Measurements from ENCODE around the gene ZNF500.

The ZNF500 gene

GRCh38 chr16:4763791-4764190 lies 3.2 kb downstream of the ZNF500 start:
- peaks cover 19% of the 10 kb centered on the region for H3K4me1 ChIP-seq (ENCODE audit: control insufficient read depth, low read length)
- H3K79me2 ChIP-seq (ENCODE audit: control insufficient read depth, low read length): peaks cover 22% of the 10 kb centered on the region
- no peak overlapping the region for H3K27ac ChIP-seq (ENCODE audit: low read depth, low read length)
- no peaks in the 10 kb centered on the region for H3K9me3 ChIP-seq (ENCODE audit: control insufficient read depth, insufficient read depth, low read length)
- H3K36me3 ChIP-seq (ENCODE audit: control insufficient read depth, low read length): peaks cover 53% of the 10 kb centered on the region
- no peaks in the 10 kb centered on the region for H3K27me3 ChIP-seq (ENCODE audit: control insufficient read depth, low read length)
- no peak for TF ChIP-seq EZH2phosphoT487 (IDR thresholded peaks at IDR 0.05; ENCODE audit: borderline replicate concordance, low read length)
- TF ChIP-seq CTCF (IDR thresholded peaks at IDR 0.05; ENCODE audit: low read depth, low read length, poor library complexity, severe bottlenecking): no peak
- no peak overlapping the region for H3K4me3 ChIP-seq (ENCODE audit: low read length)
- no peaks in the 10 kb centered on the region for H4K20me1 ChIP-seq (ENCODE audit: control insufficient read depth, insufficient read depth, low read depth, low read length)
- peaks cover 5% of the 10 kb centered on the region; the same call in 1 of the 2 replicates for H3F3A ChIP-seq (ENCODE audit: control insufficient read depth, insufficient read depth)
- no peak overlapping the region for H3K4me2 ChIP-seq (ENCODE audit: low read length)
- H3K9me2 ChIP-seq (replicated peaks; ENCODE audit: control insufficient read depth, low read length): no peaks in the 10 kb centered on the region

- no peak for TF ChIP-seq CTCF (IDR thresholded peaks at IDR 0.05; ENCODE audit: low read depth, low read length, poor library complexity, severe bottlenecking)
- TF ChIP-seq EZH2phosphoT487 (IDR thresholded peaks at IDR 0.05; ENCODE audit: borderline replicate concordance, low read length): no peak
- peaks cover 61% of the 10 kb centered on the region for H3K36me3 ChIP-seq (ENCODE audit: control insufficient read depth, low read length)
- H3K4me2 ChIP-seq (ENCODE audit: low read length): no peak overlapping the region
- no peaks in the 10 kb centered on the region for H3K27me3 ChIP-seq (ENCODE audit: control insufficient read depth, low read length)
- H3K27ac ChIP-seq (ENCODE audit: low read depth, low read length): no peak overlapping the region
- peaks cover 22% of the 10 kb centered on the region for H3K79me2 ChIP-seq (ENCODE audit: control insufficient read depth, low read length)
- no peaks in the 10 kb centered on the region for H3F3A ChIP-seq (ENCODE audit: control insufficient read depth, insufficient read depth)
- no peaks in the 10 kb centered on the region for H4K20me1 ChIP-seq (ENCODE audit: control insufficient read depth, insufficient read depth, low read depth, low read length)
- no peaks in the 10 kb centered on the region for H3K9me2 ChIP-seq (replicated peaks; ENCODE audit: control insufficient read depth, low read length)
- peaks cover 13% of the 10 kb centered on the region for H3K4me1 ChIP-seq (ENCODE audit: control insufficient read depth, low read length)
- H3K9me3 ChIP-seq (ENCODE audit: control insufficient read depth, insufficient read depth, low read length): no peaks in the 10 kb centered on the region
- H3K4me3 ChIP-seq (ENCODE audit: low read length): no peak overlapping the region
These were observed 4.8 kb downstream of the ZNF500 start for GRCh38 chr16:4762205-4762604.

DNA sequence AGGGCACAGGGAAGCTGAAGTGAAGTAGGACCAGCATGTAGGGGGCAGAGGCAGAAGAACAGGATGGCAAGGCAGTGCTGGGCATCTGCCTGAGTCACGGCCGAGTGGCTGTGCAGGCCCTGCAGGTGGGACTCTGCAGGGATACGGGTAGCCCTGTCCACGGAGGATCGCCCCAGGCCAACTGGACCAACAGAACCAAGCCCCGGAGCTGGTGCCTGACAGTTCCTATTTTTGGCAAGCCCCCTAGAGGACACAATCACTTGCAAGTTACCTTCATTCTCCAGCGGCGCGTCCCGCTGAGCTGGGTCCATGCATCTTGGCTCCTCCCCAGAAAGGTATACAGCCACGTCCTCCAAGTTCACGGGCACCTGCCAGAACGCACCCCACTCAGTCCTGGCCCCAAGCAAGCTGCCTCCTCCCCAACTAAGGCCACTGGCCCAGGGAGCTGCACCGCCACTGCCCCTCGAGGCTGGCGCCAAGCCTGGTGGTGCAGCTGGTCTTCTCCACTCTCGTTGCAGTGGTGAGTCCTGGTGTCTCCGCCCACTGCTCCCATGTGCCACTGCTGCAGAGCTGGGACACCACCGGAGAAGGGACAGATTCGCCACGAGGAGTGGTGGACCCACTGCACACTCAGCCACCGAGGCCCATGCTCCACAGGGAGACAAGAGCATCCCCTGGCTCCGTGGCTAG lies 6.6 kb downstream of the ZNF500 start:
- TF ChIP-seq CTCF (IDR thresholded peaks at IDR 0.05; ENCODE audit: low read depth, low read length, poor library complexity, severe bottlenecking) (no peak), EZH2phosphoT487 (IDR thresholded peaks at IDR 0.05; ENCODE audit: borderline replicate concordance, low read length) (no peak)
- H3K4me1 ChIP-seq (ENCODE audit: control insufficient read depth, low read length): peaks cover 2% of the 10 kb centered on the region
- H3K4me3 ChIP-seq (ENCODE audit: low read length): no peak overlapping the region
- no peaks in the 10 kb centered on the region for H4K20me1 ChIP-seq (ENCODE audit: control insufficient read depth, insufficient read depth, low read depth, low read length)
- no peaks in the 10 kb centered on the region for H3F3A ChIP-seq (ENCODE audit: control insufficient read depth, insufficient read depth)
- H3K27ac ChIP-seq (ENCODE audit: low read depth, low read length): no peak overlapping the region
- no peaks in the 10 kb centered on the region for H3K9me2 ChIP-seq (replicated peaks; ENCODE audit: control insufficient read depth, low read length)
- H3K9me3 ChIP-seq (ENCODE audit: control insufficient read depth, insufficient read depth, low read length): no peaks in the 10 kb centered on the region
- H3K27me3 ChIP-seq (ENCODE audit: control insufficient read depth, low read length): no peaks in the 10 kb centered on the region
- H3K79me2 ChIP-seq (ENCODE audit: control insufficient read depth, low read length): peaks cover 6% of the 10 kb centered on the region
- peaks cover 66% of the 10 kb centered on the region for H3K36me3 ChIP-seq (ENCODE audit: control insufficient read depth, low read length)
- no peak overlapping the region for H3K4me2 ChIP-seq (ENCODE audit: low read length)

All from DOHH2 (cell line).